ENCODE measurements around the gene NTRK2.

Gene NTRK2

GRCh38 chr9:84939774-84940173, 270.2 kb downstream of the NTRK2 start:
- DNase-seq (ENCODE audit: low spot score) = no peak

- DNase-seq (ENCODE audit: low spot score) = no peak
These were observed 270.8 kb downstream of the NTRK2 start for GRCh38 chr9:84940294-84940693.

- DNase-seq (ENCODE audit: low spot score) = no peak
These were observed 272.3 kb downstream of the NTRK2 start for GRCh38 chr9:84941792-84942191.

GRCh38 chr9:84943482-84944050, 274.0 kb downstream of the NTRK2 start:
- DNase-seq (ENCODE audit: low spot score) = no peak

GRCh38 chr9:84945878-84946538, 276.5 kb downstream of the NTRK2 start:
- DNase-seq (ENCODE audit: low spot score) = no peak

- DNase-seq (ENCODE audit: low spot score) = peak; percentile 36
These were observed 278.0 kb downstream of the NTRK2 start for GRCh38 chr9:84947412-84947972.

GRCh38 chr9:84949258-84949657, 279.7 kb downstream of the NTRK2 start:
- no peak for DNase-seq (ENCODE audit: low spot score)

GRCh38 chr9:84949971-84950370, 280.4 kb downstream of the NTRK2 start:
- no peak for DNase-seq (ENCODE audit: low spot score)

- no peak for DNase-seq (ENCODE audit: low spot score)
These were observed 281.6 kb downstream of the NTRK2 start for GRCh38 chr9:84950879-84951811.

GRCh38 chr9:84953252-84953773, 283.8 kb downstream of the NTRK2 start:
- DNase-seq (ENCODE audit: low spot score) = no peak

- DNase-seq (ENCODE audit: low spot score) = peak; percentile 88
These were observed 284.5 kb downstream of the NTRK2 start for GRCh38 chr9:84953797-84954705.

- no peak for DNase-seq (ENCODE audit: low spot score)
These were observed 285.6 kb downstream of the NTRK2 start for GRCh38 chr9:84955155-84955554.

- DNase-seq (ENCODE audit: low spot score) = no peak
These were observed 286.4 kb downstream of the NTRK2 start for GRCh38 chr9:84955971-84956370.

- DNase-seq (ENCODE audit: low spot score) = no peak
These were observed 289.8 kb downstream of the NTRK2 start for GRCh38 chr9:84959339-84959738.

- no peak for DNase-seq (ENCODE audit: low spot score)
These were observed 297.6 kb downstream of the NTRK2 start for GRCh38 chr9:84966876-84967830.

GRCh38 chr9:84969084-84969483, 299.6 kb downstream of the NTRK2 start:
- no peak for DNase-seq (ENCODE audit: low spot score)

GRCh38 chr9:84969736-84970135, 300.2 kb downstream of the NTRK2 start:
- DNase-seq (ENCODE audit: low spot score) = no peak

- DNase-seq (ENCODE audit: low spot score) = no peak
These were observed 300.9 kb downstream of the NTRK2 start for GRCh38 chr9:84970432-84970831.

GRCh38 chr9:84971571-84971970, 302.0 kb downstream of the NTRK2 start:
- no peak for DNase-seq (ENCODE audit: low spot score)

- DNase-seq (ENCODE audit: low spot score) = no peak
These were observed 304.7 kb downstream of the NTRK2 start for GRCh38 chr9:84974258-84974657.
